Testis (tissue), 3 donors: Measurements from ENCODE around the gene ERC2. TPM values are rescaled to one million over a fixed set of nuclear protein-coding genes. Genes with fewer than 3 reads are reported as not detected.

ENCODE experiments used
- DNase-seq: peaks from one replicate; pipeline ENCODE4 v3.0.0-alpha.2; 2019
- H3K27ac ChIP-seq, 2 donors: fragments of 200-600 bp; sonication (generic); one replicate each; pipeline ENCODE4 v1.5.1; 2019
- H3K27me3 ChIP-seq: fragments of 200-600 bp; sonication (generic); one replicate; pipeline ENCODE4 v1.5.1; 2019
- H3K36me3 ChIP-seq: fragments of 200-600 bp; sonication (generic); one replicate; pipeline ENCODE4 v1.5.1; 2017; ENCODE audit warnings: low read depth; ENCODE audit errors: missing control alignments
- H3K4me1 ChIP-seq: fragments of 200-600 bp; sonication (generic); one replicate; pipeline ENCODE4 v1.5.1; 2019
- H3K4me3 ChIP-seq, 2 donors: fragments of 200-600 bp; sonication (generic); one replicate each; pipeline ENCODE4 v1.5.1; 2017 to 2019
- H3K9me3 ChIP-seq: fragments of 200-600 bp; sonication (generic); one replicate; pipeline ENCODE4 v1.5.1; 2017
- POLR2A ChIP-seq: fragments of 450-650 bp; IDR thresholded peaks from one replicate; pipeline ENCODE4 v1.6.1; 2017; ENCODE audit warnings: antibody characterized with exemption, mild to moderate bottlenecking, moderate library complexity
- WGBS, 2 donors: methylation state at CpG; one replicate each; pipeline ENCODE4 v1.1.5; 2018; 5-methylcytosine and 5-hydroxymethylcytosine counted together
- intact Hi-C: fragments of 100-400 bp; cut with DNase I; formaldehyde crosslinking; loops from one replicate; pipeline ENCODE4 v1.15.1; 2023; ENCODE audit warnings: low total_unique reads
- polyA plus RNA-seq: library from polyadenylated mRNA; stranded (reverse); fragments of 350-450 nt; fragmentation: Illumina TruSeq; extraction: RNeasy Lipid Tissue Mini Kit (QIAGEN cat#74804); gene quantifications from one replicate; pipeline ENCODE4 v1.2.3, GENCODE V29; 2014; ENCODE audit warnings: low read depth, low replicate concordance; ENCODE audit not compliant: insufficient read depth
- total RNA-seq, 2 donors: library from RNA; depleted of rRNA; stranded (reverse); fragments of >200 nt; gene quantifications; one replicate each; pipeline ENCODE4 v1.2.3, GENCODE V29; 2016
- TF ChIP-seq, protein P1 (sequence below), 3 experiments: fragments of 450-650 bp in 2 of 3; fragments of 200-600 bp in 1 of 3; sonication (generic) in 1 of 3; IDR thresholded peaks; one replicate each; pipeline ENCODE4 v1.5.1; 2016 to 2019; ENCODE audit warnings: antibody characterized with exemption in 3 of 3, mild to moderate bottlenecking in 2 of 3, moderate library complexity in 1 of 3

The ERC2 gene
- total and polyA plus RNA-seq, 3 donors from 2014 or later, result 1.9 to 6.1 (median 5.9) TPM

DNA sequence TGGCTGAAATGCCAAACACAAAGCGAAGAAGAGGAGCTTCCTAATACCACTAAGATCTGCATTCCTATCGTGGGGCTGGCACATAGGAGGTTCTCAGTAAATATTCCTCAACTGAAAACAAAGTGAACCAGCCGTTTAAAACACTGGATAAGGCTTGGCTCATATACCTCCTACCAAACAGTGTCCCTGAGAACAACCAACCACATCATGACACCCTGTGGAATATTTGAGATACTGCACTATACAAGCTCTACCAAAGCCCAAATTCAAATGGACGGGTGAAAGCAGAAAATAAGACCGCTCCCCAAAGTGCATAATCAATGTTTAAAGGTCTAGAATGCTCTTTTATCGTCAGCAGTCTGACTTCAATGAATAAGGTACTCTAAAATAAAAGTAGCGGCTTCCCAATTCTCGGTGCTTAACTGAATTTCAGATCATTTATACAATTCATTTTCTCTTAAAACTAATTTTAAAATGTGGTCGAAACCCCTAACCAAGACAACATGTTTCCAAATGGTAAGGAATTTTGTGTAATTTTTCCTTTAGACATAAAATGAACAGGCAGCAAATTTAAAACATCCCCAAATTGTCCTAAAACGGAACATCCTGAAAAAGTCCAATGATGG is 425.8 kb downstream of the ERC2 start:
- WGBS, 2 donors, result 42 to 51% methylated on average over 10 of the region's 10 CpGs
- Histone ChIP-seq H3K9me3 (no peaks in the 10 kb centered on the region), H3K27me3 (no peaks in the 10 kb centered on the region), H3K4me3 (no peak overlapping the region), H3K36me3 (no peaks in the 10 kb centered on the region), H3K4me1 (no peaks in the 10 kb centered on the region), H3K27ac (no peak overlapping the region)
- intact Hi-C loops, result loop anchor here (10.0 kb wide), 1 partner anchor 558 kb away; the partner anchor contains the start of gene WNT5A
- TF ChIP-seq POLR2A, result no peak
- TF ChIP-seq, protein P1, sequence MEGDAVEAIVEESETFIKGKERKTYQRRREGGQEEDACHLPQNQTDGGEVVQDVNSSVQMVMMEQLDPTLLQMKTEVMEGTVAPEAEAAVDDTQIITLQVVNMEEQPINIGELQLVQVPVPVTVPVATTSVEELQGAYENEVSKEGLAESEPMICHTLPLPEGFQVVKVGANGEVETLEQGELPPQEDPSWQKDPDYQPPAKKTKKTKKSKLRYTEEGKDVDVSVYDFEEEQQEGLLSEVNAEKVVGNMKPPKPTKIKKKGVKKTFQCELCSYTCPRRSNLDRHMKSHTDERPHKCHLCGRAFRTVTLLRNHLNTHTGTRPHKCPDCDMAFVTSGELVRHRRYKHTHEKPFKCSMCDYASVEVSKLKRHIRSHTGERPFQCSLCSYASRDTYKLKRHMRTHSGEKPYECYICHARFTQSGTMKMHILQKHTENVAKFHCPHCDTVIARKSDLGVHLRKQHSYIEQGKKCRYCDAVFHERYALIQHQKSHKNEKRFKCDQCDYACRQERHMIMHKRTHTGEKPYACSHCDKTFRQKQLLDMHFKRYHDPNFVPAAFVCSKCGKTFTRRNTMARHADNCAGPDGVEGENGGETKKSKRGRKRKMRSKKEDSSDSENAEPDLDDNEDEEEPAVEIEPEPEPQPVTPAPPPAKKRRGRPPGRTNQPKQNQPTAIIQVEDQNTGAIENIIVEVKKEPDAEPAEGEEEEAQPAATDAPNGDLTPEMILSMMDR (IDR thresholded peaks at IDR 0.05), result peak; percentile 62 to 67 (median 66)
- no peak for DNase-seq

GRCh38 chr3:56025326-56025725 is 442.9 kb downstream of the ERC2 start:
- no peak for DNase-seq
- Histone ChIP-seq H3K9me3 (no peaks in the 10 kb centered on the region), H3K4me3 (no peak overlapping the region), H3K4me1 (no peaks in the 10 kb centered on the region), H3K36me3 (no peaks in the 10 kb centered on the region), H3K27me3 (no peaks in the 10 kb centered on the region), H3K27ac (no peak overlapping the region)
- intact Hi-C loops, result no loop called here
- TF ChIP-seq POLR2A, result no peak
- TF ChIP-seq, protein P1 (IDR thresholded peaks at IDR 0.05), result no peak
- WGBS, 2 donors, result 86 to 92% methylated on average over 1 of the region's 1 CpG

DNA sequence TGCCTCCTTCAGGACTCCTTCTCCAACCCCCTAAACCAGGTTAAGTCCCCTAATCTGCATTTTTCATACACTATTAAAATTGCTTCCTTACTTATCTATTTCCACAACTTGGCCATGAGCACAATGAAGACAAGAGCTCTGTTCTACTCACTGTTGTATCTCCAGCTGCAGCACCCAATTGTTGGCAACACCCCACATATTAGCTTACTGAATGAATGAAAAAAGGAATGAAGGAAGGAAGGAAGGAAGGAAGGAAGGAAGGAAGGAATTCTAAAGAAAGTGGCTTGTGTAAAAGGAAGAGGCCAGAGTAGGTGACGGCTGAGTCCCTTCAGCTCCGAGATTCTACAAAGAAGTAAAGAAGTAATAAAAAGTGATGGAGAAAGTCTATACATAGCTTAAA is 444.7 kb downstream of the ERC2 start:
- 85 to 88% methylated on average over 2 of the region's 2 CpGs for WGBS, 2 donors

GRCh38 chr3:56022619-56023018 is 445.6 kb downstream of the ERC2 start:
- intact Hi-C loops, result no loop called here

More for the DNA sequence above, 444.7 kb downstream of the ERC2 start:
- DNase-seq, result no peak
- no peak overlapping the region for H3K4me3 ChIP-seq
- H3K4me1 ChIP-seq, result no peaks in the 10 kb centered on the region
- no peaks in the 10 kb centered on the region for H3K9me3 ChIP-seq
- no peaks in the 10 kb centered on the region for H3K36me3 ChIP-seq
- intact Hi-C loops, result no loop called here
- TF ChIP-seq, protein P1 (IDR thresholded peaks at IDR 0.05), result no peak
- no peak for TF ChIP-seq POLR2A
- H3K27ac ChIP-seq, result no peak overlapping the region
- H3K27me3 ChIP-seq, result no peaks in the 10 kb centered on the region

More at GRCh38 chr3:56022619-56023018, 445.6 kb downstream of the ERC2 start:
- TF ChIP-seq, protein P1 (IDR thresholded peaks at IDR 0.05), result no peak
- TF ChIP-seq POLR2A, result no peak
- no peaks in the 10 kb centered on the region for H3K9me3 ChIP-seq
- H3K36me3 ChIP-seq, result no peaks in the 10 kb centered on the region
- H3K4me1 ChIP-seq, result no peaks in the 10 kb centered on the region
- no peak for DNase-seq
- H3K27ac ChIP-seq, result no peak overlapping the region
- H3K4me3 ChIP-seq, result no peak overlapping the region
- H3K27me3 ChIP-seq, result no peaks in the 10 kb centered on the region
